ENCODE data around the gene SNX3.

The SNX3 gene

DNA sequence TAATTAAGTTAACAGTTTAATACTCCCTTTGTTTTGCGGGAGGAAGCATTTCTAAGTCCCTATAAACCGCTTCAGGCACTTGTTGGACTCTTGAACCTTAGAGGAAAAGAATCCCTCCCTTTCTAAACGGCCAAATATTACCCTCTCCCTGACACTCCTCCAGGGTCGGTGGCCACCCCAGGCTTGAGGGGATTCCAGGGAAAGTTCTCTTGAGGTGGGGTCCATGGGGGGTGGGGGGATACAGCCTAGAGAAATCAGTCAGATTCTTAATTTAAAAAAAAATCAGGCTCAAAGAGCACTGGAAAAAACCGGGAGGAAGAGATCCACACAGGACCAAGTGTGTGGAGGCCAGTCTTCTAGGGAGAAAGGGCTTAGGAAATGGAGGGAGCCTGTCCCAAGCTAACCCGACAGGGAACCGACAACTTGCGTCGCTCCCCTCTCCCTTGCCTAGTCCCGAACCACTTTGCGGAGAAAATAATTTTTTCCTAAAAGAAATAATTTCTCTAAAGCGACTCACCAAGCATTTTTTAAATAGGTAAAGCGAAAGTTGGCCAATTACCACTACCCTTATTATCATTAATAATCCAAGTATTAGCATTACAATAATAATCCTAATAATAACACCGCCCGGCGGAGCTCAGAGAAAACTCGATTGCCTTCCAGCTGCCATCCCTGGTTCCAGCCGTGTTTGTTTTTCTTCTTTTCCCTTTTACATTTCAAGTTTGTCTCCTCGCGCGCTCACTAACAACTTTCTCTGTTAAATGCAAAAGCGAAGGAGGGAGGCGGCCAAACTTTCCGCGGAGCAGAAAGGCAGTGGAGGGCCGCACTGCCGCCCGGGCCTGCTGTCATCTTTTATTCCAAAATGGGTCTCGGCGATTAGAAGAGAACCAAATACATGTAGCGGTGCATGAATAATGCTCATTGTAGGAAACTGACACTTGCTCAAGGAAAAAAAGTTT lies 90.2 kb downstream of the SNX3 start:
- DNase-seq: no peak

DNA sequence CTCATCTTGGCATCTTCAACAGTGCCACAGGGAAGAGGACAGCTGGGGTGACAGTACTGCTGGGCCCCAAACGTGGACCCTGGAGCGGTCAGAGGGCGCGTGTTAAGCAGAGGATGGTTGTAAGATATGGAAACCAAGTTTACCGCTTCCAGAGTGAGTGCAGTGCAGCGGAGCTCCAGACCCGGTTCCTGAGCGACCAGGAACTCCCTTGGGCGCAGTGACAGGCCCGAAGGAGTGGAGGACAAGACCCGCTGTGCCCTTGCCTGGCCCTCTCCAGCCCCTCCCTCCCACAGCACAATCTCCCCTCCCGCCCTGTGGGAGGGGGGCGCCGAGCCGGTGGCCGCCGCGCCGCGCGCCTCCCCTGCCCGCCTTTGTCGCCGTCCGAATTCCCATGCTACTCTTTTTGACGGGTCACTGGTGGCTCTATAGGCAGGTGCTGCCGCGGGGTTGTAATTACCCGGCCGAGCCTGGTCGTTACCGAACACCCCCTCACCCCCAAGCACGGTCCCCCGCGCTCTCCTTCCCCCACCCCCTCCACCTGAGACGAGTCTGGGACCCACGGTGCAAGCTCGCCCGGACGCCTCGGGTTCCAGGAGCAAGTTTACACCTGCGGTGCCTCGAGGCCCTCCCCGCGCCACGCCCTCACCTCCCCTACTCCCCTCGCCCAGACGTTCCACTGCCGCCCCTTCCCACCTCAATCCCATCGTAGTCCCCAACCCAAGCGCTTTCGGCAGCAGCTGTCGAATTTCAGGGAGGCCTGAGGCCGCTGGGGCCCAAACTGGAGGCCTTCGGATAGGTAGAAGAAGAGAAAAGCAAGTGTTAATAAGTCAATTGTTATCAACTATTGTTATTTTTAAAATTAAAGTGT lies 91.1 kb downstream of the SNX3 start:
- DNase-seq: no peak

GRCh38 chr6:108168501-108169463 lies 92.1 kb downstream of the SNX3 start:
- no peak for DNase-seq

DNA sequence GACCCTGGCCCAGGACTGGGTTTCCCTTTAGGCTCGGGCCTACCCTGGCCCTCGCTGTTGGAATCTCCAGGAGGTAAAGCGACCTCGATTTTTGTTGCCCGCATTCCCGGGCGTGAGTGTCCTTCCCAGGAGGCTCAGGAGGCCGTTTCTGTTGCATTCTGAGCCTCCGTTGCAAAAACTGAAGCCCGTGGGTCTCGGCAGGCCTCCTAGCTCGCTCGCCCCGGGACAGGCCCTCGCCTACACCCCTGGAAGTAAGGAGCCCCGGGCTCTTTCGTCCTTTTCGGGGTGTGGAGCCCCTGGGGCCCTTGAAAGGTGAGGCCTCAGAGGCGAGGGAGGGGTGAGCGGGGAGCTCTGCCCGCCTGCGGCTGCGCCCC lies 92.8 kb downstream of the SNX3 start:
- DNase-seq: no peak

DNA sequence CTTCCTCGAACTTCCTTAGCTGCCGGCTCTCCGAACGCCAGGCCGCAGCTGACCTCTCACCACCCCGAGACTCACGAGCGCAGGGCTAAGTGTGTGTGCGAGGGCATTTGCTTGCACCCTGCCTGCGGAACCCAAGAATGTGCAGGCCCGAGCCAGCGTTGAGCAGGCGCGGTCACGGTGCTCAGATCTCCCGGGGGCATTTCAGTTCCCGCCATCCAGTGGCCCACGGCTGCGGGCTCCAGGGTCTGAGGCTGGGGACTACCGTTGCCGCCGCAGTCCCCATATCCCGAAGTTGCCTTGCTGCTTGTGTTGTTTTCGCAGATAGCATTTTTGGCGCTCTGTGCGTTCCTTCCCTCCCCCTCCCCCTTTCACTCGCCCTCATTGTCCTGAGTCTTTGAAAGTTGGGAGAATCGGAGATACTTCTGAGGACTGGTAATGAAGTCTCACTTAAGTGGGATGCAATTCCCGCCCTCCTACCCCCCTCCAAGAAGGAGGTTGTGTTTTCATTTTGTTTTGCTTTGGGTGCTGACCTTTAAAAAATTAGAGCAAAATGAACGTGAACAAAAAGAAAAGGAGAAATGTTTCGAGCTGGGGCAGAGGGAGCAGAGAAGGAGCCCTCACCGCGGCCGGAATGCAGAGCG lies 93.3 kb downstream of the SNX3 start:
- DNase-seq: no peak

GRCh38 chr6:108166664-108167448 lies 94.0 kb downstream of the SNX3 start:
- DNase-seq: no peak

DNA sequence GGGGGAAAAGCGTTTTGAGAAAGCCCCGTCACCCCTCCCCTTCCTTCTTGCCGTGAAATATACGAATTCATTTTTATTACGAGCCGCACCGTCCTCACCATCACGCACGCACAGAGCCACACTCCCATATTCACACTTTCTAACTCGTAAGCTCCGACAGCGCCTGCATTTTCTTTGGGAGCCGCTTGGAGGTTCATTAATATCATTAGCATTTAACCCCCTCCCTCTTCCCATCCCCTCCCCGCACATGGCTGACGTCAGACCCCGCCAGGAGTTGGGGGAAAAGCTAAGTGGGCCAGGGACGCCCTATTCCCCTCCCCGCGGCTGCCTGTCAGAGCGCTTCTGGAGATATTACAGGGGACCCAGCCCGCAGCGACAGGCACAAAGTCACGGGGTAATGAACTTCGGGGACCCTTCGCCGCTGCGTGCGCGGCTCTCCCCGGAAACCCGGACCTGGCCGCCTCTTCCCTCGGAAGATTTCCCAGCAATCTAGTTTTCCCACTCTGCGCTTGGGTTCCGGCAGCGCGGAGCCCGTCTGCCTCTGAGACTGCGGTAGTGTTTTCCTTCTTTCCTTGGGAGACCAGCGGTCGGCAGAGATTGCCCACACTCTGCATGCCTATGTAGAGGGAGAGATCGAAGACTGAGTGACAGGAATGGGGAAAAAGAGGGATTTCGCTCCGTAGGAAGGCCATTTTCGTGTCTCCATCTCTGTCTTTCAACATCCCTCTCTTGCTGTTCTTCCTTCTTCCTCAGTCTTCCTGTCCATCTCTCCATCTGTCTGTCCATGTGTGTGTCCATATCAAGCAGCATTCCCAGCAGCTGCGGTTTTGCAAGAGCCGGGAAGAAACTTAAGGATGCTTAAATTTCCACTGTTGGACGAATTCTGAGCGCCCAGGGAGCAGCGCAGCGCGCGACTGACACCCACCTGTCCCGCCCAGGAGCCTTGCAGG lies 94.9 kb downstream of the SNX3 start, which contains the start of gene NR2E1:
NR2E1 (plus strand) TSS at position 309 of the 950 bp plus-strand sequence. CDS start 744 bp downstream, outside the sequence.
- peak; percentile 13 for DNase-seq

GRCh38 chr6:108164815-108165706 lies 95.8 kb downstream of the SNX3 start:
- DNase-seq: no peak

GRCh38 chr6:108164543-108164814 lies 96.4 kb downstream of the SNX3 start:
- DNase-seq: no peak

GRCh38 chr6:108163644-108164542 lies 96.9 kb downstream of the SNX3 start:
- no peak for DNase-seq

- no peak for DNase-seq
Measured at GRCh38 chr6:108163267-108163643, 97.6 kb downstream of the SNX3 start.

GRCh38 chr6:108161724-108162282 lies 99.0 kb downstream of the SNX3 start:
- DNase-seq: no peak

Measured in kidney glomerular epithelial cell (primary cell).